PC-3 (cell line): Measurements from ENCODE around the gene BCL11A. TPM values are rescaled to one million over a fixed set of nuclear protein-coding genes. Genes with fewer than 3 reads are reported as not detected.

ENCODE experiments used
- ATAC-seq: fragments of 200-7000 bp; cut with Tn5 transposase; 2 replicates; pipeline ENCODE4 v1.9.1; 2020; ENCODE audit warnings: mild to moderate bottlenecking, moderate library complexity
- BruUV-seq: library from RNA; stranded (reverse); fragments of 400-500 nt; replicated peaks from 2 replicates; lab custom pipeline; 2021; lab: Mats Ljungman, UMichigan
- CTCF ChIA-PET: fragments of 300-600 bp; sonication (Branson Sonifier 250); formaldehyde crosslinking; loops from one replicate; lab custom pipeline; 2022; ENCODE audit warnings: antibody characterized with exemption; lab: Charles Lee
- POLR2A ChIA-PET: fragments of 300-600 bp; sonication (Branson Sonifier 250); formaldehyde crosslinking; loops from one replicate; lab custom pipeline; 2022; ENCODE audit warnings: antibody characterized with exemption; ENCODE audit not compliant: unreplicated experiment; lab: Charles Lee
- DNase-seq: peaks from one replicate; pipeline ENCODE4 v3.0.0-alpha.2; 2015
- H2AFZ ChIP-seq: fragments of 300-600 bp; sonication (generic); 2 replicates; pipeline ENCODE4 v1.6.0; 2016; ENCODE audit warnings: antibody characterized with exemption, low read length
- H3F3A ChIP-seq: fragments of 300-600 bp; sonication (generic); one replicate; pipeline ENCODE4 v1.6.0; 2017; ENCODE audit warnings: antibody characterized with exemption, low read length, control low read depth, mild to moderate bottlenecking; ENCODE audit not compliant: unreplicated experiment
- H3K27ac ChIP-seq: fragments of 300-600 bp; sonication (generic); 2 replicates; pipeline ENCODE4 v1.5.1; 2016; ENCODE audit warnings: mild to moderate bottlenecking, low read length
- H3K27me3 ChIP-seq: fragments of 300-600 bp; sonication (generic); 2 replicates; pipeline ENCODE4 v1.6.1; 2016; ENCODE audit warnings: low read length, mixed read lengths
- H3K36me3 ChIP-seq: fragments of 300-600 bp; sonication (generic); 2 replicates; pipeline ENCODE4 v1.6.1; 2016; ENCODE audit warnings: low read depth, mixed run types, low read length, mixed read lengths
- H3K4me1 ChIP-seq: fragments of 300-600 bp; sonication (generic); 2 replicates; pipeline ENCODE4 v1.5.1; 2016; ENCODE audit warnings: low read length; ENCODE audit not compliant: insufficient read depth
- H3K4me2 ChIP-seq: fragments of 300-600 bp; sonication (generic); 2 replicates; pipeline ENCODE4 v1.6.0; 2016; ENCODE audit warnings: low read length
- H3K4me3 ChIP-seq: fragments of 300-600 bp; sonication (generic); 2 replicates; pipeline ENCODE4 v1.5.1; 2016; ENCODE audit warnings: mild to moderate bottlenecking, low read length, mixed read lengths
- H3K79me2 ChIP-seq: fragments of 300-600 bp; sonication (generic); 2 replicates; pipeline ENCODE4 v1.6.1; 2017; ENCODE audit warnings: low read length, mixed read lengths
- H3K9ac ChIP-seq: fragments of 300-600 bp; sonication (generic); 2 replicates; pipeline ENCODE4 v1.6.0; 2016; ENCODE audit warnings: mild to moderate bottlenecking, low read length
- H3K9me2 ChIP-seq: fragments of 300-600 bp; sonication (generic); replicated peaks from 2 replicates; pipeline ENCODE4 v1.6.1; 2016; ENCODE audit warnings: mixed run types, low read length, mixed read lengths
- H3K9me3 ChIP-seq: fragments of 300-600 bp; sonication (generic); 2 replicates; pipeline ENCODE4 v1.6.1; 2016; ENCODE audit warnings: low read length, mixed read lengths
- H4K20me1 ChIP-seq: fragments of 300-600 bp; sonication (generic); 2 replicates; pipeline ENCODE4 v1.6.1; 2016; ENCODE audit warnings: low read length, mixed read lengths
- CTCF ChIP-seq: fragments of 300-600 bp; sonication (generic); conservative IDR thresholded peaks from 2 replicates; pipeline ENCODE4 v1.5.1; 2017; ENCODE audit warnings: antibody characterized with exemption, low read depth, mild to moderate bottlenecking, low read length
- EZH2 ChIP-seq: fragments of 300-600 bp; sonication (generic); IDR thresholded peaks from one replicate; pipeline ENCODE4 v1.6.1; 2017; ENCODE audit warnings: antibody characterized with exemption, mild to moderate bottlenecking, low read length; ENCODE audit not compliant: unreplicated experiment
- EZH2phosphoT487 ChIP-seq: fragments of 300-600 bp; sonication (generic); IDR thresholded peaks from 2 replicates; pipeline ENCODE4 v1.6.1; 2018; ENCODE audit warnings: mild to moderate bottlenecking, antibody characterized with exemption, low read length, borderline replicate concordance
- intact Hi-C: fragments of 100-400 bp; cut with micrococcal nuclease; formaldehyde crosslinking; loops from 2 replicates; pipeline ENCODE4 v1.9.0; 2023
- total RNA-seq: library from RNA; depleted of rRNA; stranded (reverse); fragments of >200 nt; gene quantifications from 2 replicates; pipeline ENCODE4 v1.2.3, GENCODE V29; 2014

Gene BCL11A
- total RNA-seq, 1 experiment from 2014 or later, result 4.6 TPM

GRCh38 chr2:60581433-60582282 is 28.2 kb upstream of the BCL11A start:
- intact Hi-C loops, result no loop called here
- Histone ChIP-seq H3K9me2 (no peaks in the 10 kb centered on the region), H3K79me2 (no peaks in the 10 kb centered on the region), H3K9ac (no peak overlapping the region), H3K4me1 (peaks cover 3% of the 10 kb centered on the region; the same call in 1 of the 2 replicates), H3F3A (no peaks in the 10 kb centered on the region), H3K27ac (no peak overlapping the region), H4K20me1 (no peaks in the 10 kb centered on the region), H3K4me2 (peak overlapping the region; percentile 92), H2AFZ (peak overlapping the region; percentile 92), H3K4me3 (peak overlapping the region; percentile 64), H3K27me3 (peaks cover 75% of the 10 kb centered on the region), H3K36me3 (no peaks in the 10 kb centered on the region), H3K9me3 (no peaks in the 10 kb centered on the region)
- peak; percentile 21; the same call in 1 of the 2 replicates for TF ChIP-seq EZH2phosphoT487
- TF ChIP-seq EZH2, result peak; percentile 51
- peak; percentile 93 for TF ChIP-seq CTCF
- ATAC-seq, result peak; percentile 97
- ChIA-PET CTCF (interaction anchor here (0.6 to 1.3 kb wide), 4 partner anchors 16 to 1556 kb away, joined by 3 to 12 read pairs (median 4); no protein-coding TSS in a partner anchor), POLR2A (no interaction called here)
- BruUV-seq, result no TSS peak
- DNase-seq, result peak; percentile 73

GRCh38 chr2:60577682-60578283 is 24.3 kb upstream of the BCL11A start:
- Histone ChIP-seq H3K4me3 (no peak overlapping the region), H3K9me3 (no peaks in the 10 kb centered on the region), H3K9ac (no peak overlapping the region), H3K9me2 (no peaks in the 10 kb centered on the region), H4K20me1 (no peaks in the 10 kb centered on the region), H3K4me1 (peaks cover 3% of the 10 kb centered on the region; the same call in 1 of the 2 replicates), H3K27ac (no peak overlapping the region), H3K27me3 (peaks cover 88% of the 10 kb centered on the region), H3K4me2 (no peak overlapping the region), H3K79me2 (no peaks in the 10 kb centered on the region), H3K36me3 (no peaks in the 10 kb centered on the region), H3F3A (no peaks in the 10 kb centered on the region), H2AFZ (no peak overlapping the region)
- BruUV-seq, result no TSS peak
- CTCF ChIA-PET, result no interaction called here
- intact Hi-C loops, result no loop called here
- ATAC-seq, result no peak
- POLR2A ChIA-PET, result no interaction called here
- TF ChIP-seq EZH2phosphoT487 (no peak), CTCF (no peak), EZH2 (no peak)
- no peak for DNase-seq
